Epithelial cell of proximal tubule (primary cell): Measurements from ENCODE around the gene DUSP14. TPM values are rescaled to one million over a fixed set of nuclear protein-coding genes. Genes with fewer than 3 reads are reported as not detected.

ENCODE experiments used
- DNase-seq: peaks from one replicate; pipeline ENCODE4 v3.0.0-alpha.2; 2011; ENCODE audit warnings: low read depth
- H3K4me3 ChIP-seq: 2 replicates; pipeline ENCODE4 v1.5.1; 2011; ENCODE audit warnings: low read depth, mild to moderate bottlenecking, low read length
- CTCF ChIP-seq: conservative IDR thresholded peaks from 2 replicates; pipeline ENCODE4 v1.5.1; 2012; ENCODE audit warnings: low read depth, mild to moderate bottlenecking, low read length
- total RNA-seq: library from RNA; depleted of rRNA; stranded (reverse); fragments of >200 nt; gene quantifications from 2 replicates; pipeline ENCODE4 v1.2.3, GENCODE V29; 2015

DUSP14 gene
- total RNA-seq, 1 donor from 2014 or later: 29.2 TPM

GRCh38 chr17:37513711-37514110, 24.0 kb downstream of the DUSP14 start:
- DNase-seq: no peak
- TF ChIP-seq CTCF: no peak
- no peak overlapping the region for H3K4me3 ChIP-seq

GRCh38 chr17:37516127-37516571, 26.5 kb downstream of the DUSP14 start:
- DNase-seq: no peak
- H3K4me3 ChIP-seq: no peak overlapping the region
- no peak for TF ChIP-seq CTCF

DNA sequence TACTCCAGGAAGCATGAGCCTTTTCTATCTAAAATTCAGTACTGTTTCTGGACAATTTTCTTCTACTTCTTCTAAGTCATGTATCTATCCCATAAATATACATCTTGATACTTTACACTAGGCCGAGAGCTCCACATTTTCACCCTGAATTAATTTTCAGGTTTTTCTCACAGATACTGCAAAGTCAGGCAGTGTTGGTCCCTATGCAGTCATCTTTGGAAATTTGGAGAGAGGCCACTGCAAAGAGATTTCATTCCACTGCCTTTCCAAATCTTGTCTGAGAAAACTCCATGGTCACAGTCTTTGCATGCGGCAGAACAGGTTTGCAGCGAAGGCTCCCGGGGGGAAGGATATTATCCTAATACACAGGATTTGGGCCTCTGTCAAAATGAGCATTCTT, 28.2 kb downstream of the DUSP14 start:
- TF ChIP-seq CTCF: no peak
- no peak overlapping the region for H3K4me3 ChIP-seq
- no peak for DNase-seq

DNA sequence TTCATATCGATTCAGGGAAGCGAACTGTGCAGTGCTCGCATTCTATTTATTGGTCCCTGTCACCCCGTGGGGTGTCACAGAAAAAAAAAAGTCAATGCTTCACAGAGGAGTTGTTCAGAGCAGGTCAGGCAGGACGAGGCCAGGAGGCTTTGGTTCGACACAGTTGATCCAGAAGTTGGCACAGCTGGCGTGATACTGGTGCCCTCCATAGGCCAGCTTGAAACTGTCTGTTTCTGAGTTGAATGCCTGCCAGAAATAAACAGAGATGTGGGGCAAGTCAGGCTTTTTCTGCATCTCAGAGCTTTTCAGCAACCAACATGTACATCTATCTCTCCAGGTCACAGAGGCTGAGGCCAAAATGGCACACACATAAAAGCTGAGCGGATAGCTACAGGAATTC, 29.1 kb downstream of the DUSP14 start:
- H3K4me3 ChIP-seq: no peak overlapping the region
- TF ChIP-seq CTCF: no peak
- no peak for DNase-seq

DNA sequence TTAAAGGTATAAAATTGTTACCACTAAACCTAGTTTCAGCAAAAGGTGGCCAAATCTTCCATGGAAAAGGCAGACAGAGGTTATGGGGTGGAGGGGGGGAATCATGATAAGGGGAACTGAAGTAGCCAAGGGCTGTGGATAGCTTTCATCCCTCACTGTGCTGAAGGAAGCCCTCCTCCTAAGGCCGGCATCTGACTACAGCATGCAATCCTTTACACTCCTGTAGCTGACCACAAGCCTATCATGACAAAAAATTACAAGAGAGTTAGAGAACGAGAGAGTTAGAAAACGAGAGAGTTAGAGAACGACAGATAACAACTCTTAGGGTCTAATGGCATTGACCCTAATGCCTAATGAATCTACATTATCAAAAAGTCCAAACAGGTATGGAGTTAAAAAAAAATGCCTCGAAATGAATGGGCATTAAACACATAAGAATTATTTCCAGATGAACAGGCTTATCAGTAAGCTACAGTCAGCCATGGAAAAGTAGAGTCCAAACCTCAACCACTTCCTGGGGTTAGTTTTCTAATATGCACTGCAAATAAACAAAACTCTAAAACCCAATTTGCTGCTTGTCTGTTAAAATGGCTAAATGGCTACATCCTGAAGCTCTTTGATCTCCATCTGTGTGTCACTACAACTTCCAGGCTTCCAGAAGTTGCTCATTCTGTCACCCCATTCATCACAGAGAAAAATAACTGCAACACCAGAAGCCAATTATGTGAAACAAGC, 29.7 kb downstream of the DUSP14 start:
- no peak for DNase-seq
- H3K4me3 ChIP-seq: no peak overlapping the region
- TF ChIP-seq CTCF: no peak

GRCh38 chr17:37520174-37520573, 30.5 kb downstream of the DUSP14 start:
- no peak for DNase-seq
- no peak for TF ChIP-seq CTCF
- H3K4me3 ChIP-seq: no peak overlapping the region

DNA sequence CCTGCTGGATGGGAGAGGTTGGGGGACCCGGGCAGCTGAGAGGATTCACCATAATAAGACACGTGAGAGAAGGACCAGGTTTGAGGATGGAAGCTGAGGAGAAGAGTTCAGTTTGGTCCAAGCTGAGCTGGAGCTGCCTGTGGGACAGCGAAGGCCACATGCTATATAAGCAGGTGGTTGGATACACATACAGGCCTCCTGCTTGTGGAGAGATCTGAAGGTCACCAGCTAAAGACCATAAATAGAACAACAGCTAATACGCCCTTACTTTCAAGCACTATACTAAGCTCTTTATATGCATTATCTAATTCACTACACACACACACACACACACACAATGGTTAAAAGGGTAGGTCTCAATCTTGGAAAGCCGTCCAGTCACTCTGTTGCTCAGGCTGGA, 32.1 kb downstream of the DUSP14 start:
- TF ChIP-seq CTCF: no peak
- DNase-seq: no peak
- H3K4me3 ChIP-seq: no peak overlapping the region
